T-cell (primary cell): ENCODE data around the gene LRRC10B. TPM values are rescaled to one million over a fixed set of nuclear protein-coding genes. Genes with fewer than 3 reads are reported as not detected.

Experiments used
- ATAC-seq, 4 experiments: fragments of 200-7000 bp in 3 of 4; fragments of 150-1000 bp in 1 of 4; cut with Tn5 transposase; replicated peaks in 1 of 4; 1 replicate in 3 of 4; 2 replicates in 1 of 4; pipeline ENCODE4 v1.10.0; 2021; ENCODE audit warnings: moderate library complexity in 3 of 4, mild to moderate bottlenecking in 2 of 4, moderate number of reproducible peaks in 1 of 4
- CTCF ChIA-PET, 2 donors: fragments of 300-600 bp; sonication (Branson Sonifier 250); formaldehyde crosslinking; loops; one replicate each; lab custom pipeline; 2022; ENCODE audit warnings: antibody characterized with exemption in 2 of 2; lab: Charles Lee
- POLR2A ChIA-PET, 2 donors: fragments of 300-600 bp; sonication (Branson Sonifier 250); formaldehyde crosslinking; loops; one replicate each; lab custom pipeline; 2022; ENCODE audit warnings: antibody characterized with exemption in 2 of 2; lab: Charles Lee
- DNase-seq, 35 experiments: peaks; one replicate each; pipeline versions ENCODE4 v3.0.0 to v3.0.0-alpha.2; 2013 to 2023
- H3K27ac ChIP-seq: one replicate; pipeline ENCODE4 v1.5.1; 2013; ENCODE audit warnings: low read length
- H3K27me3 ChIP-seq, 2 experiments: replicated peaks in 1 of 2; 1 replicate in 1 of 2; 2 replicates in 1 of 2; pipeline versions ENCODE4 v1.6.1 to v1.7.0; 2013; ENCODE audit warnings: low read length in 1 of 2, mixed read lengths in 1 of 2; ENCODE audit not compliant: control insufficient read depth in 2 of 2, insufficient read depth in 2 of 2; ENCODE audit errors: extremely low read depth in 1 of 2
- H3K36me3 ChIP-seq, 2 donors: 1 replicate in 1 of 2; 2 replicates in 1 of 2; pipeline versions ENCODE4 v1.6.1 to v1.7.0; 2013; ENCODE audit warnings: low read length in 1 of 2; ENCODE audit not compliant: control insufficient read depth in 2 of 2, insufficient read depth in 1 of 2; ENCODE audit errors: extremely low read depth in 1 of 2
- H3K4me1 ChIP-seq, 2 experiments: 1 replicate in 1 of 2; 2 replicates in 1 of 2; pipeline versions ENCODE4 v1.6.1 to v1.7.0; 2013; ENCODE audit warnings: low read length in 2 of 2, mixed read lengths in 1 of 2; ENCODE audit not compliant: insufficient read depth in 2 of 2, control insufficient read depth in 1 of 2; ENCODE audit errors: extremely low read depth in 1 of 2
- H3K4me3 ChIP-seq, 2 donors: 1 replicate in 1 of 2; 2 replicates in 1 of 2; pipeline versions ENCODE4 v1.5.1 to v1.7.0; 2013; ENCODE audit warnings: mild to moderate bottlenecking in 2 of 2, low read length in 1 of 2, moderate library complexity in 1 of 2; ENCODE audit not compliant: control insufficient read depth in 1 of 2; ENCODE audit errors: extremely low read depth in 1 of 2
- H3K9me3 ChIP-seq: 2 replicates; pipeline ENCODE4 v1.7.0; 2013
- H3K27ac Mint-ChIP-seq, 2 donors: one replicate each; pipeline ENCODE4 v1.8.0; 2020 to 2021; ENCODE audit warnings: mild to moderate bottlenecking in 2 of 2, mixed read lengths in 2 of 2
- H3K27me3 Mint-ChIP-seq, 2 donors: one replicate each; pipeline ENCODE4 v1.8.0; 2021 to 2022; ENCODE audit warnings: mixed read lengths in 2 of 2
- H3K36me3 Mint-ChIP-seq: one replicate; pipeline ENCODE4 v1.8.0; 2021; ENCODE audit warnings: mixed read lengths
- H3K4me1 Mint-ChIP-seq, 3 donors: one replicate each; pipeline ENCODE4 v1.8.0; 2020 to 2022; ENCODE audit warnings: mixed read lengths in 3 of 3, mild to moderate bottlenecking in 1 of 3
- H3K4me3 Mint-ChIP-seq, 3 donors: one replicate each; pipeline ENCODE4 v1.8.0; 2020 to 2022; ENCODE audit warnings: mild to moderate bottlenecking in 3 of 3, mixed read lengths in 3 of 3, moderate library complexity in 3 of 3
- H3K9me3 Mint-ChIP-seq, 3 donors: one replicate each; pipeline ENCODE4 v1.8.0; 2020 to 2022; ENCODE audit warnings: mixed read lengths in 3 of 3
- WGBS: methylation state at CpG from one replicate; pipeline ENCODE4 v1.1.5; 2013; ENCODE audit warnings: missing lambda C conversion rate; ENCODE audit not compliant: insufficient coverage; 5-methylcytosine and 5-hydroxymethylcytosine counted together
- total RNA-seq, 35 experiments: library from RNA in 6 of 35; stranded (reverse) in 6 of 35; fragments of 120-200 nt in 1 of 35; gene quantifications; one replicate each; pipeline versions ENCODE4 v1.2.1 to v1.2.4 and lab custom pipeline; 2013 to 2026

The LRRC10B gene
- total RNA-seq, 5 donors from 2014 or later (not counting 1 experiment from before 2014, with no cell fraction given) = 0.21 TPM; not detected in 4

DNA sequence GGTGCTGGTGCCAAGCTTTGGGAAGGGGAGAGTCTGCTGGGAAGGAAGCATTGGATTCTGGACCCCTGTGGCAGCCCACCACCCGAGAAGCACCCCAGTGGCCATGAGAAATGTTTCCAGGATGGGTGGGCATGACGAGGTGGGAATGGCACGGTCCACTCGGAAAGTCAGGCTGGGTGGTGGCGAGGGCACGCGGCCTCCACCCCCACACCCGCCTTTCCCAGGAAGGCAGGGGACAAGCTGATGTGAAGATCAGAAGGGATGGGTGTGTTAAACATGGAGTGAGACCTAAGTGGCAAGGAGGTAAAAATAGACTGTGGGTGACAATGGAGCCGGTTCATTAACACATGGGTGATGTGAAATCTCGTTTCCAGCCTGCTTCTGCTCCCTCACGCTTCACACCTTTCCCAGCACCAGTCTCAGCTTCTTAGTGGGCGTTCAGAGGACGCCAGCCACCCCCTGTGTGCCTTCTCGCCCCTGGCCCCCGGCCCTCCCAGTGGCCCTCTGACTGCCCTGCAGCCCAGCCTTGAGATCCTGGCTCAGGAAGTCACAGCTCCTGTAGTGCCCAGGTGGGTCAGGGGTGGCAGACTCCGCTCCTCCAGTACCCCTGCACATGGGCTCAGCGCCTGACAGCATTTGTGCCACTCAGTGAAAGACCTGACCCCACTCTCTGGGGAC is 27.6 kb downstream of the LRRC10B start:
- Mint-ChIP-seq H3K36me3 (no peaks in the 10 kb centered on the region), H3K27ac (no peak overlapping the region), H3K27me3 (peaks cover 31 to 33% of the 10 kb centered on the region in 2 donors), H3K4me1 (no peaks in the 10 kb centered on the region), H3K9me3 (no peaks in the 10 kb centered on the region), H3K4me3 (no peak overlapping the region)
- no peak overlapping the region for H3K4me3 ChIP-seq
- DNase-seq (no peak), ATAC-seq (no peak)
- H3K4me1 ChIP-seq = no peaks in the 10 kb centered on the region
- ChIA-PET POLR2A (no interaction called here), CTCF (interaction anchor here in 1 of 2 donors (0.5 kb wide), 1 partner anchor 1735 kb away, joined by 3 read pairs; no protein-coding TSS in a partner anchor)
- WGBS = 68% methylated on average over 8 of the region's 17 CpGs
- H3K9me3 ChIP-seq = no peaks in the 10 kb centered on the region
- no peak overlapping the region for H3K27ac ChIP-seq
- H3K27me3 ChIP-seq = peaks cover 0 to 61% of the 10 kb centered on the region in 2 experiments
- H3K36me3 ChIP-seq = no peaks in the 10 kb centered on the region

DNA sequence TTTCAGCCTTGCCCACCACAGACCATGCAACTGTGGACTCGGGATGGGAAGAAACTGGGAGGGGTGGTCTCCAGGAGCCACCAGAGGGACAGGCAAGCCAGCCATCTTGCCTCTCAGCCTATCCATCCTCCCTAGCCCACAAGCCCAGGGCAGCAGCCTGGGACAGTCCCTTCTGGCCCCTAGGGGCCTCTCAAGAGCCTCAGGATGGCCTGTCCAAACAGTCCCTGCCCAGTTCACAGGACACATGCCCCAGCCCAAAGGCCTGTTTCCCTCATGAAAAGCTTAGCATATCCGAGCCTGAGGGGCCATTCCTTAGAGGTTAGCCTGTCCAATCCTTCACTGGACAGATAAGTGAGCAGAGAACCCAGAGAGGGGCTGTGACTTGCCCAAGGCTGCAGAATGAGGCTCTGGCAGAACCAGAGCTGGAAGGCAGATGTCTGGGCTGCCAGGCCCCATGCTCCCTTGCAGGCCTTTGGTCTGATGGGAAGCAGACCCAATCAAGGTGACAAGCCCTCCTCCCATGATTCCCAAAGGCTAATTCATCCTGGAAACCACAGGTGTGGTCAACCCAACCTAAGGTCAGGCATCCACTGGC is 28.2 kb downstream of the LRRC10B start:
- Mint-ChIP-seq H3K9me3 (no peaks in the 10 kb centered on the region), H3K27me3 (peaks cover 36 to 39% of the 10 kb centered on the region in 2 donors), H3K27ac (no peak overlapping the region), H3K4me1 (no peaks in the 10 kb centered on the region), H3K4me3 (no peak overlapping the region), H3K36me3 (no peaks in the 10 kb centered on the region)
- Histone ChIP-seq H3K27ac (no peak overlapping the region), H3K4me3 (no peak overlapping the region), H3K4me1 (no peaks in the 10 kb centered on the region), H3K27me3 (peaks cover 0 to 62% of the 10 kb centered on the region in 2 experiments), H3K9me3 (no peaks in the 10 kb centered on the region), H3K36me3 (no peaks in the 10 kb centered on the region)
- 33% methylated on average over 1 of the region's 2 CpGs for WGBS
- CTCF ChIA-PET = no interaction called here
- POLR2A ChIA-PET = no interaction called here
- DNase-seq (no peak), ATAC-seq (no peak)

DNA sequence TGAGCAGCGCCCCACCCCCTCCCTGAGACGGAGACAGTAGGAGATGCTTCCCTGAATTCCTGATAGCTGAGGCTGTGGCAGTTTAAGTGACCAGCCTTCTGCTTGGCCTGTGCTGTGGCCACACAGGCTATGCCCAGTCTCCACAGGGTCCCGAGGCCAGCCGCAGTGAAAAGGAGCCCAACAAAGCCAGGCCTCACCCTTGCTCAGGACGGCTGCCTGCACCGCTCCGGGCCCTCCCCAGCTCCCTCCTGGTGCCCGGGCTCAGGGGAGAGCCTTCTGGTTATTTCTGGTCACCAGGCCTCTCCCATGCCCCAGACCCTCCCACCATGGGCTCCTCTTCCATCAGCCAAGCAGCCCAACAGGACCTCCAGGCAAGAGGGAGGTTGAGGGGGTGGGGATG is 28.8 kb downstream of the LRRC10B start:
- DNase-seq (no peak), ATAC-seq (no peak)
- Histone ChIP-seq H3K27me3 (peaks cover 0 to 59% of the 10 kb centered on the region in 2 experiments), H3K36me3 (no peaks in the 10 kb centered on the region), H3K9me3 (no peaks in the 10 kb centered on the region), H3K4me1 (no peaks in the 10 kb centered on the region), H3K27ac (no peak overlapping the region), H3K4me3 (no peak overlapping the region)
- 82% methylated on average over 4 of the region's 8 CpGs for WGBS
- Mint-ChIP-seq H3K27me3 (peaks cover 38 to 40% of the 10 kb centered on the region in 2 donors), H3K4me3 (no peak overlapping the region), H3K27ac (no peak overlapping the region), H3K9me3 (no peaks in the 10 kb centered on the region), H3K36me3 (no peaks in the 10 kb centered on the region), H3K4me1 (no peaks in the 10 kb centered on the region)
- ChIA-PET POLR2A (no interaction called here), CTCF (no interaction called here)

DNA sequence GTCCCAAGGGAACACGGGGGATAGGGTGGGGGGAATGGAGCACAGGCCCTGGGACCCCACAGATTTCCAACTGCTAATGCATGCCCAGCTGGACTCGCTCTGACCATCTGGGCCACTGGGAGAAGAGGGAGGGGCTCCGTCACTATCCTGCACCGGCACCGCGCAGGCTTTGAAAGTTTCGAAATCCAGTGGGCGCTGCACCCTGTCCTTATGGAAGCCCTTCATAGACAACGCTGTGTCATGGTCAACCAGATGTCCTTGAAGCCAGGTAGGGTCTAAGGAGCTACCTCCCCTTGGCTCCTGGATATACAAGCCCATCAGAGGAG is 30.1 kb downstream of the LRRC10B start:
- no peak overlapping the region for H3K4me3 Mint-ChIP-seq
- ATAC-seq (no peak), DNase-seq (no peak)
- H3K27ac ChIP-seq = no peak overlapping the region
- H3K4me3 ChIP-seq = no peak overlapping the region
- H3K27ac Mint-ChIP-seq = no peak overlapping the region
- H3K36me3 ChIP-seq = no peaks in the 10 kb centered on the region
- H3K27me3 Mint-ChIP-seq = peaks cover 31 to 37% of the 10 kb centered on the region in 2 donors
- ChIA-PET POLR2A (no interaction called here), CTCF (interaction anchor here in 1 of 2 donors (0.6 kb wide), 1 partner anchor 11 kb away, joined by 4 read pairs; no protein-coding TSS in a partner anchor)
- peaks cover 0 to 56% of the 10 kb centered on the region in 2 experiments for H3K27me3 ChIP-seq
- no peaks in the 10 kb centered on the region for H3K9me3 Mint-ChIP-seq
- H3K36me3 Mint-ChIP-seq = no peaks in the 10 kb centered on the region
- no peaks in the 10 kb centered on the region for H3K9me3 ChIP-seq
- H3K4me1 ChIP-seq = no peaks in the 10 kb centered on the region
- WGBS = 90% methylated on average over 7 of the region's 9 CpGs
- H3K4me1 Mint-ChIP-seq = no peaks in the 10 kb centered on the region

DNA sequence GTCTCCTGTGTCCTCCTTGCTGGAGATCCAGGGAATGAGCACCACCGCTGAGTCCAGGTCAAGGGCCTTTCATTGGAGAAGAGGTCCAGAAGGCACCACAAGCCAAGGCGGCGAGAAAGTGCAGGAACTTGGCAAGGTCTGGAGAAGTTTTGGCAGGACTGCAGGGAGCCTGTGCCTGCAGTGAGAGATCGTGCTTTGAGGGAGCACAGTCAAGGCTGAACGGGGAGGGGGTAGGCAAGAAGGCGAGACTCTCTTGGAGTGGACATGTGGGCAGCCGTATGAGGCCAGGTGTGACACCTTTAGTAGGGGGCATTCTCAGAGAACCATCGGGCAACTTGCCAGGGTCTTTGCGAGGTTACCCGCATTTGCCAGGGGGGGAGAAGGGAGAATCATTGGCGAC is 30.5 kb downstream of the LRRC10B start:
- ATAC-seq (no peak), DNase-seq (no peak)
- Histone ChIP-seq H3K27me3 (peaks cover 0 to 58% of the 10 kb centered on the region in 2 experiments), H3K36me3 (no peaks in the 10 kb centered on the region), H3K4me1 (no peaks in the 10 kb centered on the region), H3K9me3 (no peaks in the 10 kb centered on the region), H3K4me3 (no peak overlapping the region), H3K27ac (no peak overlapping the region)
- Mint-ChIP-seq H3K27ac (no peak overlapping the region), H3K27me3 (peaks cover 32 to 34% of the 10 kb centered on the region in 2 donors), H3K9me3 (peaks cover 0 to under 1% (median 0%) of the 10 kb centered on the region in 3 donors), H3K4me3 (no peak overlapping the region), H3K4me1 (peaks cover 0 to 2% (median 0%) of the 10 kb centered on the region in 3 donors), H3K36me3 (no peaks in the 10 kb centered on the region)
- ChIA-PET POLR2A (no interaction called here), CTCF (interaction anchor here in 1 of 2 donors (0.6 kb wide), 1 partner anchor 11 kb away, joined by 4 read pairs; no protein-coding TSS in a partner anchor)
- WGBS = 86% methylated on average over 11 of the region's 11 CpGs

DNA sequence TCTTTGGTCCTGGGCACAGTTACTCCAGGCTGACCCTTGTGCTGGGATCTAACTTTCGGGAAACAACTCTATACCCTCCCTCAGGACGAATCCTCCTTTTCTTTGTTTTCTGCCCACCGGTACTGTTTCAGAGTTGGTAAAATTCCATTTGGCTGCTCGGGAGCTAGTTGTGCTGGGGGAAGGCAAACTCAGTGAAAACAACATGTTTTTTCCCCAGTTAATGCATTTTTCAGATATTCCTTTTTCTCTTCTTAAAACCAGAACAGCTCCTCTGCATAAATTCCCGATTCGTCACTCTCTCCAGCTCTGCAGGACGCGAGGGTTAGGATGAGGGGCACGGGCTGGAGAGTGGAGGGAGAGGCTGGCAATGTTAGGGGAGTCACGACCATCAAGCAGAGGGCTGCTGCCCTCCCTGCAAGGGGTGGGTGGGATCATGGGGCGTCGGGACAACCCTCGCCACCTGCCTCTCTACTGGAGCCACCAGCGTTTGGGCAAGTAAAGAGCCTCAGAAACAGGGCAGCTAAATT is 31.3 kb downstream of the LRRC10B start:
- WGBS = 58% methylated on average over 4 of the region's 14 CpGs
- ATAC-seq = no peak
- H3K27ac ChIP-seq = no peak overlapping the region
- ChIA-PET POLR2A (no interaction called here), CTCF (no interaction called here)
- Mint-ChIP-seq H3K4me1 (peaks cover 0 to 4% (median 0%) of the 10 kb centered on the region in 3 donors), H3K36me3 (no peaks in the 10 kb centered on the region), H3K4me3 (no peak overlapping the region), H3K27me3 (peaks cover 27 to 29% of the 10 kb centered on the region in 2 donors), H3K27ac (no peak overlapping the region), H3K9me3 (peaks cover 0 to 3% (median 0%) of the 10 kb centered on the region in 3 donors)
- peaks cover 0 to 60% of the 10 kb centered on the region in 2 experiments for H3K27me3 ChIP-seq
- H3K36me3 ChIP-seq = no peaks in the 10 kb centered on the region
- DNase-seq = no peak
- no peaks in the 10 kb centered on the region for H3K9me3 ChIP-seq
- no peak overlapping the region for H3K4me3 ChIP-seq
- no peaks in the 10 kb centered on the region for H3K4me1 ChIP-seq
